RWPE2 (cell line): Measurements from ENCODE around the gene ISG20.
A peak's percentile ranks its signal among the peaks of the same experiment; 100 is the strongest.

Experiments used
- ATAC-seq: fragments of 200-7000 bp; cut with Tn5 transposase; 3 replicates; pipeline ENCODE4 v1.9.1; 2021; ENCODE audit warnings: low read depth
- DNase-seq: peaks from one replicate; pipeline ENCODE4 v3.0.0-alpha.2; 2020; ENCODE audit warnings: low spot score
- H3K27ac ChIP-seq: fragments of 450-650 bp; 2 replicates; pipeline ENCODE4 v1.5.1; 2017; ENCODE audit warnings: mild to moderate bottlenecking; ENCODE audit not compliant: poor library complexity, severe bottlenecking
- H3K27me3 ChIP-seq: fragments of 250-450 bp; sonication (Bioruptor Pico); 2 replicates; pipeline ENCODE4 v1.5.1; 2021; ENCODE audit warnings: mild to moderate bottlenecking, moderate library complexity; ENCODE audit not compliant: insufficient read depth, poor library complexity, severe bottlenecking
- H3K36me3 ChIP-seq: fragments of 250-450 bp; sonication (Bioruptor Pico); 2 replicates; pipeline ENCODE4 v1.5.1; 2020; ENCODE audit warnings: low read depth, mild to moderate bottlenecking, moderate library complexity
- H3K4me1 ChIP-seq: fragments of 250-450 bp; sonication (Bioruptor Pico); 2 replicates; pipeline ENCODE4 v1.5.1; 2021; ENCODE audit warnings: mild to moderate bottlenecking, moderate library complexity; ENCODE audit not compliant: insufficient read depth, poor library complexity, severe bottlenecking
- H3K4me3 ChIP-seq: fragments of 250-450 bp; sonication (Bioruptor Pico); 2 replicates; pipeline ENCODE4 v1.5.1; 2021; ENCODE audit warnings: mild to moderate bottlenecking, moderate library complexity; ENCODE audit not compliant: severe bottlenecking
- H3K9me3 ChIP-seq: fragments of 250-450 bp; sonication (Bioruptor Pico); 2 replicates; pipeline ENCODE4 v1.5.1; 2021; ENCODE audit warnings: mild to moderate bottlenecking, moderate library complexity; ENCODE audit not compliant: severe bottlenecking
- CTCF ChIP-seq: fragments of 450-650 bp; IDR thresholded peaks from one replicate; pipeline ENCODE4 v1.5.1; 2017; ENCODE audit warnings: mild to moderate bottlenecking, moderate library complexity; ENCODE audit not compliant: poor library complexity, severe bottlenecking

ISG20 gene

GRCh38 chr15:88686166-88686565, 47.4 kb downstream of the ISG20 start:
- TF ChIP-seq CTCF = no peak
- Histone ChIP-seq H3K36me3 (no peaks in the 10 kb centered on the region), H3K27ac (no peak overlapping the region), H3K4me1 (no peaks in the 10 kb centered on the region), H3K4me3 (no peak overlapping the region), H3K27me3 (no peaks in the 10 kb centered on the region), H3K9me3 (no peaks in the 10 kb centered on the region)
- DNase-seq (no peak), ATAC-seq (no peak)

GRCh38 chr15:88688394-88688933, 49.6 kb downstream of the ISG20 start:
- DNase-seq (no peak), ATAC-seq (no peak)

DNA sequence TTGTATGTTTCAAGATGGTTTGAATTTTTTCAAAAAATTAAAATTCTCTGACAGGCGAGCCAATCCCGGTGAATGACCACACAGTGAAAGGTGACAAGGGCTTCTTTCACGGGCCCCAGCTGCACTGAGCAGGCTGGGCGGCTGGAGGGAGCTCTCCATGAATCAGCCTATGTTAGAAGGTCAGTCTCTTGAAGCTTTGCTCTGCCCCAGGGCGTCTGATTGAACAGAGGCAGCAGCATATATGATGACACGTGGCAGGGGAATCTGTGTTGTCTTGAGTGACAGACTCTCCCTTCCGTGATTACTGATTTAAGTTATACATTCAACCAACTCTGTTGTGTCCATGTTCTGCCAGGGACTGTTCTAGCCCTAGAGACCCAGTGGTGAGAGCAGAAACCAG, 51.5 kb downstream of the ISG20 start:
- Histone ChIP-seq H3K9me3 (no peaks in the 10 kb centered on the region), H3K27me3 (no peaks in the 10 kb centered on the region), H3K4me1 (no peaks in the 10 kb centered on the region), H3K4me3 (no peak overlapping the region), H3K36me3 (no peaks in the 10 kb centered on the region), H3K27ac (no peak overlapping the region)
- ATAC-seq (peak; percentile 47; the same call in 1 of the 3 replicates), DNase-seq (no peak)
- no peak for TF ChIP-seq CTCF

More at GRCh38 chr15:88688394-88688933, 49.6 kb downstream of the ISG20 start:
- no peaks in the 10 kb centered on the region for H3K36me3 ChIP-seq
- H3K4me1 ChIP-seq = no peaks in the 10 kb centered on the region
- TF ChIP-seq CTCF = no peak
- no peak overlapping the region for H3K27ac ChIP-seq
- no peaks in the 10 kb centered on the region for H3K27me3 ChIP-seq
- H3K4me3 ChIP-seq = no peak overlapping the region
- H3K9me3 ChIP-seq = no peaks in the 10 kb centered on the region

DNA sequence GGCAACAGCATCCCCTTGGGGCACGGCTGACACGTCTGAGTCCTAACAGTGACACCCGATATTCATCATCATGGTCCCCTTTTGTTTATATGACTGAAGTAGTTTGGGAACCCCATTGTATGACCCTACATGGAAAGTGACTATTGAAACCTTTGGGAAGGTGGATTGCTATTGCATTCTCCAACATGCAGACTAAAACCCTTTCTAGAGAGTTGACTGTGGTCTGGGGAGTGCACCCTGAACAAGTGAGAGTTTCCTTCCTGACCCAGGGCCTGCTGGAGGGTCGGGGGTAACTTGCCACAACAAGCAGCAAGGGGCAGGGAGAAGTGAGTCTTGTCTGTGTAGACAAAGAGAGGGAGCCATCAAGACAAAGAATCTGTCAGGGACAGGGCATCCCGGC, 54.4 kb downstream of the ISG20 start:
- Histone ChIP-seq H3K27me3 (no peaks in the 10 kb centered on the region), H3K27ac (no peak overlapping the region)
- ATAC-seq = no peak

More for the DNA sequence above, 54.4 kb downstream of the ISG20 start:
- Histone ChIP-seq H3K9me3 (no peaks in the 10 kb centered on the region), H3K36me3 (no peaks in the 10 kb centered on the region), H3K4me3 (no peak overlapping the region), H3K4me1 (no peaks in the 10 kb centered on the region)
- DNase-seq = no peak
- no peak for TF ChIP-seq CTCF
